CD4-positive, alpha-beta memory T cell (primary cell): ENCODE results near the gene MAP2K7. TPM values are rescaled to one million over a fixed set of nuclear protein-coding genes. Genes with fewer than 3 reads are reported as not detected.

Source experiments
- CTCF ChIA-PET: fragments of 350-600 bp; sonication (Branson Sonifier 250); formaldehyde crosslinking; loops from one replicate; lab custom pipeline; 2021; ENCODE audit warnings: inconsistent platforms; ENCODE audit not compliant: partially characterized antibody; lab: Charles Lee
- POLR2A ChIA-PET: fragments of 350-600 bp; sonication (Branson Sonifier 250); formaldehyde crosslinking; loops from one replicate; lab custom pipeline; 2021; ENCODE audit not compliant: partially characterized antibody; lab: Charles Lee
- DNase-seq, 5 donors: peaks; one replicate each; pipeline versions ENCODE4 v3.0.0 to v3.0.0-alpha.2; 2020 to 2022; ENCODE audit warnings: mixed read lengths in 1 of 5
- H3K27ac ChIP-seq: one replicate; pipeline ENCODE4 v1.7.0; 2013; ENCODE audit warnings: low read depth, low read length
- H3K27me3 ChIP-seq: 2 replicates; pipeline ENCODE4 v1.7.0; 2013; ENCODE audit warnings: mild to moderate bottlenecking, low read length, moderate library complexity; ENCODE audit not compliant: insufficient read depth
- H3K36me3 ChIP-seq: 2 replicates; pipeline ENCODE4 v1.7.0; 2013; ENCODE audit warnings: mild to moderate bottlenecking, low read length, moderate library complexity; ENCODE audit not compliant: insufficient read depth
- H3K4me1 ChIP-seq: 2 replicates; pipeline ENCODE4 v1.7.0; 2013; ENCODE audit warnings: mild to moderate bottlenecking, low read length, moderate library complexity; ENCODE audit not compliant: insufficient read depth
- H3K4me3 ChIP-seq, 2 donors: one replicate each; pipeline ENCODE4 v1.7.0; 2013; ENCODE audit warnings: low read length in 2 of 2, mild to moderate bottlenecking in 1 of 2
- H3K9me3 ChIP-seq, 2 donors: one replicate each; pipeline ENCODE4 v1.7.0; 2013; ENCODE audit warnings: low read length in 2 of 2, control low read depth in 1 of 2; ENCODE audit not compliant: control insufficient read depth in 1 of 2
- H3K27ac Mint-ChIP-seq, 7 donors: one replicate each; pipeline ENCODE4 v1.8.0; 2020 to 2021; ENCODE audit warnings: mixed read lengths in 7 of 7, mild to moderate bottlenecking in 6 of 7, inconsistent platforms in 3 of 7, moderate library complexity in 3 of 7
- H3K27me3 Mint-ChIP-seq, 2 donors: one replicate each; pipeline ENCODE4 v1.8.0; 2020 to 2021; ENCODE audit warnings: mixed read lengths in 2 of 2
- H3K36me3 Mint-ChIP-seq, 2 donors: one replicate each; pipeline ENCODE4 v1.8.0; 2020 to 2021; ENCODE audit warnings: mixed read lengths in 2 of 2, inconsistent platforms in 1 of 2, mild to moderate bottlenecking in 1 of 2
- H3K4me1 Mint-ChIP-seq, 4 donors: one replicate each; pipeline ENCODE4 v1.8.0; 2020 to 2021; ENCODE audit warnings: mixed read lengths in 4 of 4, mild to moderate bottlenecking in 1 of 4
- H3K4me3 Mint-ChIP-seq, 8 donors: one replicate each; pipeline ENCODE4 v1.8.0; 2020 to 2021; ENCODE audit warnings: mixed read lengths in 8 of 8, mild to moderate bottlenecking in 7 of 8, moderate library complexity in 6 of 8, inconsistent platforms in 3 of 8
- H3K9me3 Mint-ChIP-seq, 8 donors: one replicate each; pipeline ENCODE4 v1.8.0; 2020 to 2021; ENCODE audit warnings: mixed read lengths in 8 of 8, mild to moderate bottlenecking in 5 of 8, inconsistent platforms in 3 of 8, moderate library complexity in 1 of 8
- intact Hi-C: fragments of 100-400 bp; cut with micrococcal nuclease; formaldehyde crosslinking; loops from one replicate; pipeline ENCODE4 v1.15.1; 2023
- polyA plus RNA-seq, 2 donors: library from polyadenylated mRNA; unstranded; fragments of 300-500 nt; fragmentation: Illumina TruSeq; gene quantifications; one replicate each; pipeline ENCODE4 v1.2.3, GENCODE V29; 2021
- total RNA-seq, 2 experiments: library from RNA; stranded (reverse); gene quantifications; one replicate each; pipeline ENCODE4 v1.2.3, GENCODE V29; 2021

Gene MAP2K7
- total and polyA plus RNA-seq, 4 experiments from 2014 or later: 0.57 to 62.5 (median 31.1) TPM

GRCh38 chr19:7907122-7907521 lies 3.4 kb downstream of the MAP2K7 start:
- peaks cover 15 to 37% (median 26%) of the 10 kb centered on the region in 4 donors for H3K4me1 Mint-ChIP-seq
- no peaks in the 10 kb centered on the region for H3K9me3 ChIP-seq
- ChIA-PET CTCF (interaction anchor here (0.6 to 1.1 kb wide), 2 partner anchors 11 to 14 kb away, joined by 3 read pairs; no protein-coding TSS in a partner anchor), POLR2A (interaction anchor here (0.5 to 3.3 kb wide), 2 partner anchors 11 to 36 kb away, joined by 5 to 21 read pairs; partner anchors contain the start of gene SNAPC2)
- no peak for DNase-seq
- H3K27ac Mint-ChIP-seq: peak overlapping the region in 1 of 7 donors; percentile 85
- H3K9me3 Mint-ChIP-seq: peaks cover 0 to 5% (median 1%) of the 10 kb centered on the region in 8 donors
- H3K36me3 ChIP-seq: peaks cover 12% of the 10 kb centered on the region
- H3K27ac ChIP-seq: no peak overlapping the region
- H3K4me3 Mint-ChIP-seq: peak overlapping the region in 2 of 8 donors; percentile 21 to 77
- peaks cover 32% of the 10 kb centered on the region for H3K4me1 ChIP-seq
- no peak overlapping the region for H3K4me3 ChIP-seq
- H3K27me3 ChIP-seq: no peaks in the 10 kb centered on the region
- H3K27me3 Mint-ChIP-seq: peaks cover 2 to 3% of the 10 kb centered on the region in 2 donors
- peaks cover 13 to 31% of the 10 kb centered on the region in 2 donors for H3K36me3 Mint-ChIP-seq
- intact Hi-C loops: no loop called here

GRCh38 chr19:7907544-7907943 lies 3.9 kb downstream of the MAP2K7 start:
- Histone ChIP-seq H3K9me3 (no peaks in the 10 kb centered on the region), H3K27me3 (no peaks in the 10 kb centered on the region), H3K36me3 (peaks cover 12% of the 10 kb centered on the region), H3K27ac (no peak overlapping the region), H3K4me3 (no peak overlapping the region), H3K4me1 (peaks cover 32% of the 10 kb centered on the region)
- Mint-ChIP-seq H3K36me3 (peaks cover 14 to 32% of the 10 kb centered on the region in 2 donors), H3K27me3 (peaks cover 2 to 3% of the 10 kb centered on the region in 2 donors), H3K27ac (peak overlapping the region in 1 of 7 donors; percentile 85), H3K4me3 (peak overlapping the region in 1 of 8 donors; percentile 77), H3K4me1 (peaks cover 14 to 36% (median 25%) of the 10 kb centered on the region in 4 donors), H3K9me3 (peaks cover 0 to 5% (median 1%) of the 10 kb centered on the region in 8 donors)
- DNase-seq: peak in 1 of 5 donors; percentile 19
- POLR2A ChIA-PET: interaction anchor here (3.3 kb wide), 1 partner anchor 11 kb away, joined by 21 read pairs; the partner anchor contains the start of gene SNAPC2
- CTCF ChIA-PET: no interaction called here
- intact Hi-C loops: no loop called here

GRCh38 chr19:7908078-7908699 lies 4.5 kb downstream of the MAP2K7 start:
- peaks cover 26% of the 10 kb centered on the region for H3K4me1 ChIP-seq
- no peaks in the 10 kb centered on the region for H3K27me3 ChIP-seq
- peaks cover 19 to 36% of the 10 kb centered on the region in 2 donors for H3K36me3 Mint-ChIP-seq
- ChIA-PET CTCF (interaction anchor here (1.5 kb wide), 1 partner anchor 9 kb away, joined by 5 read pairs; no protein-coding TSS in a partner anchor), POLR2A (interaction anchor here (3.3 kb wide), 1 partner anchor 10 kb away, joined by 21 read pairs; the partner anchor contains the start of gene SNAPC2)
- H3K27me3 Mint-ChIP-seq: peaks cover 2 to 3% of the 10 kb centered on the region in 2 donors
- no peaks in the 10 kb centered on the region for H3K9me3 ChIP-seq
- no peak overlapping the region for H3K27ac Mint-ChIP-seq
- peaks cover 11 to 30% (median 21%) of the 10 kb centered on the region in 4 donors for H3K4me1 Mint-ChIP-seq
- no peak for DNase-seq
- intact Hi-C loops: no loop called here
- peaks cover 0 to 5% (median 1%) of the 10 kb centered on the region in 8 donors for H3K9me3 Mint-ChIP-seq
- H3K4me3 Mint-ChIP-seq: no peak overlapping the region
- no peak overlapping the region for H3K4me3 ChIP-seq
- peaks cover 12% of the 10 kb centered on the region for H3K36me3 ChIP-seq
- no peak overlapping the region for H3K27ac ChIP-seq

GRCh38 chr19:7908742-7909461 lies 5.2 kb downstream of the MAP2K7 start:
- no peaks in the 10 kb centered on the region for H3K9me3 ChIP-seq
- H3K27ac ChIP-seq: no peak overlapping the region
- H3K4me1 Mint-ChIP-seq: peaks cover 8 to 27% (median 16%) of the 10 kb centered on the region in 4 donors
- H3K4me3 ChIP-seq: no peak overlapping the region
- no peaks in the 10 kb centered on the region for H3K27me3 Mint-ChIP-seq
- intact Hi-C loops: no loop called here
- H3K36me3 ChIP-seq: peaks cover 12% of the 10 kb centered on the region
- H3K27ac Mint-ChIP-seq: no peak overlapping the region
- no peak for DNase-seq
- H3K9me3 Mint-ChIP-seq: no peaks in the 10 kb centered on the region
- ChIA-PET CTCF (interaction anchor here (1.5 kb wide), 1 partner anchor 8 kb away, joined by 5 read pairs; no protein-coding TSS in a partner anchor), POLR2A (interaction anchor here (3.3 kb wide), 1 partner anchor 10 kb away, joined by 21 read pairs; the partner anchor contains the start of gene SNAPC2)
- no peaks in the 10 kb centered on the region for H3K27me3 ChIP-seq
- no peak overlapping the region for H3K4me3 Mint-ChIP-seq
- peaks cover 19 to 33% of the 10 kb centered on the region in 2 donors for H3K36me3 Mint-ChIP-seq
- peaks cover 24% of the 10 kb centered on the region for H3K4me1 ChIP-seq

- ChIA-PET CTCF (interaction anchor here (1.5 kb wide), 1 partner anchor 8 kb away, joined by 5 read pairs; no protein-coding TSS in a partner anchor), POLR2A (interaction anchor here (3.3 kb wide), 1 partner anchor 9 kb away, joined by 21 read pairs; the partner anchor contains the start of gene SNAPC2)
- peaks cover 12% of the 10 kb centered on the region for H3K36me3 ChIP-seq
- no peak overlapping the region for H3K4me3 ChIP-seq
- no peak overlapping the region for H3K4me3 Mint-ChIP-seq
- H3K27me3 Mint-ChIP-seq: peaks cover 1% of the 10 kb centered on the region in 2 donors
- H3K27me3 ChIP-seq: no peaks in the 10 kb centered on the region
- peaks cover 8 to 23% (median 13%) of the 10 kb centered on the region in 4 donors for H3K4me1 Mint-ChIP-seq
- peaks cover 19 to 29% of the 10 kb centered on the region in 2 donors for H3K36me3 Mint-ChIP-seq
- no peaks in the 10 kb centered on the region for H3K9me3 ChIP-seq
- H3K4me1 ChIP-seq: peaks cover 20% of the 10 kb centered on the region
- no peak for DNase-seq
- no peaks in the 10 kb centered on the region for H3K9me3 Mint-ChIP-seq
- H3K27ac ChIP-seq: no peak overlapping the region
- no peak overlapping the region for H3K27ac Mint-ChIP-seq
- intact Hi-C loops: no loop called here
Measured at GRCh38 chr19:7909471-7910067, 5.9 kb downstream of the MAP2K7 start.

- peaks cover under 1 to 18% (median 8%) of the 10 kb centered on the region in 4 donors for H3K4me1 Mint-ChIP-seq
- POLR2A ChIA-PET: interaction anchor here (1.2 kb wide), 1 partner anchor 41 kb away, joined by 3 read pairs; no protein-coding TSS in a partner anchor
- peaks cover 11% of the 10 kb centered on the region for H3K4me1 ChIP-seq
- no peak overlapping the region for H3K4me3 Mint-ChIP-seq
- no peaks in the 10 kb centered on the region for H3K9me3 Mint-ChIP-seq
- H3K27me3 ChIP-seq: no peaks in the 10 kb centered on the region
- CTCF ChIA-PET: no interaction called here
- peaks cover 12% of the 10 kb centered on the region for H3K36me3 ChIP-seq
- no peak overlapping the region for H3K27ac ChIP-seq
- no peak for DNase-seq
- no peak overlapping the region for H3K27ac Mint-ChIP-seq
- H3K9me3 ChIP-seq: no peaks in the 10 kb centered on the region
- intact Hi-C loops: no loop called here
- peaks cover 19 to 23% of the 10 kb centered on the region in 2 donors for H3K36me3 Mint-ChIP-seq
- no peak overlapping the region for H3K4me3 ChIP-seq
- H3K27me3 Mint-ChIP-seq: peaks cover 4 to 8% of the 10 kb centered on the region in 2 donors
Measured at GRCh38 chr19:7910321-7911161, 6.9 kb downstream of the MAP2K7 start.
